ENCODE results near the gene PTPN14. TPM values are rescaled to one million over a fixed set of nuclear protein-coding genes. Genes with fewer than 3 reads are reported as not detected.

The PTPN14 gene
- total RNA-seq, 1 experiment from 2014 or later, result 88.4 TPM

- no peaks in the 10 kb centered on the region for H3K9me3 Mint-ChIP-seq
- H3K27ac Mint-ChIP-seq, result peak overlapping the region; percentile 48
- TF ChIP-seq ZNF121 (CRISPR knock-in tag; IDR thresholded peaks at IDR 0.05) (no peak), ZNF138 (CRISPR knock-in tag; conservative IDR thresholded peaks at IDR 0.05) (no peak), AFF4 (CRISPR knock-in tag; IDR thresholded peaks at IDR 0.05; ENCODE audit: borderline replicate concordance) (no peak), OVOL2 (CRISPR knock-in tag; IDR thresholded peaks at IDR 0.05; ENCODE audit: borderline replicate concordance) (no peak), ZNF423 (CRISPR knock-in tag; IDR thresholded peaks at IDR 0.05) (no peak), SMAD3 (CRISPR knock-in tag; IDR thresholded peaks at IDR 0.05; ENCODE audit: borderline replicate concordance) (no peak), NR2C2 (CRISPR knock-in tag; IDR thresholded peaks at IDR 0.05) (no peak), CDX4 (CRISPR knock-in tag; IDR thresholded peaks at IDR 0.05; ENCODE audit: borderline replicate concordance) (no peak), NFYB (CRISPR knock-in tag; conservative IDR thresholded peaks at IDR 0.05; ENCODE audit: low read depth) (no peak), RORB (CRISPR knock-in tag; IDR thresholded peaks at IDR 0.05) (no peak)
- TF ChIP-seq, protein P1, sequence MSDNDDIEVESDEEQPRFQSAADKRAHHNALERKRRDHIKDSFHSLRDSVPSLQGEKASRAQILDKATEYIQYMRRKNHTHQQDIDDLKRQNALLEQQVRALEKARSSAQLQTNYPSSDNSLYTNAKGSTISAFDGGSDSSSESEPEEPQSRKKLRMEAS (CRISPR knock-in tag; IDR thresholded peaks at IDR 0.05), result no peak
- TF ChIP-seq, protein P2, sequence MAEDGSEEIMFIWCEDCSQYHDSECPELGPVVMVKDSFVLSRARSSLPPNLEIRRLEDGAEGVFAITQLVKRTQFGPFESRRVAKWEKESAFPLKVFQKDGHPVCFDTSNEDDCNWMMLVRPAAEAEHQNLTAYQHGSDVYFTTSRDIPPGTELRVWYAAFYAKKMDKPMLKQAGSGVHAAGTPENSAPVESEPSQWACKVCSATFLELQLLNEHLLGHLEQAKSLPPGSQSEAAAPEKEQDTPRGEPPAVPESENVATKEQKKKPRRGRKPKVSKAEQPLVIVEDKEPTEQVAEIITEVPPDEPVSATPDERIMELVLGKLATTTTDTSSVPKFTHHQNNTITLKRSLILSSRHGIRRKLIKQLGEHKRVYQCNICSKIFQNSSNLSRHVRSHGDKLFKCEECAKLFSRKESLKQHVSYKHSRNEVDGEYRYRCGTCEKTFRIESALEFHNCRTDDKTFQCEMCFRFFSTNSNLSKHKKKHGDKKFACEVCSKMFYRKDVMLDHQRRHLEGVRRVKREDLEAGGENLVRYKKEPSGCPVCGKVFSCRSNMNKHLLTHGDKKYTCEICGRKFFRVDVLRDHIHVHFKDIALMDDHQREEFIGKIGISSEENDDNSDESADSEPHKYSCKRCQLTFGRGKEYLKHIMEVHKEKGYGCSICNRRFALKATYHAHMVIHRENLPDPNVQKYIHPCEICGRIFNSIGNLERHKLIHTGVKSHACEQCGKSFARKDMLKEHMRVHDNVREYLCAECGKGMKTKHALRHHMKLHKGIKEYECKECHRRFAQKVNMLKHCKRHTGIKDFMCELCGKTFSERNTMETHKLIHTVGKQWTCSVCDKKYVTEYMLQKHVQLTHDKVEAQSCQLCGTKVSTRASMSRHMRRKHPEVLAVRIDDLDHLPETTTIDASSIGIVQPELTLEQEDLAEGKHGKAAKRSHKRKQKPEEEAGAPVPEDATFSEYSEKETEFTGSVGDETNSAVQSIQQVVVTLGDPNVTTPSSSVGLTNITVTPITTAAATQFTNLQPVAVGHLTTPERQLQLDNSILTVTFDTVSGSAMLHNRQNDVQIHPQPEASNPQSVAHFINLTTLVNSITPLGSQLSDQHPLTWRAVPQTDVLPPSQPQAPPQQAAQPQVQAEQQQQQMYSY (CRISPR knock-in tag; IDR thresholded peaks at IDR 0.05), result no peak
- TF ChIP-seq, protein P3, sequence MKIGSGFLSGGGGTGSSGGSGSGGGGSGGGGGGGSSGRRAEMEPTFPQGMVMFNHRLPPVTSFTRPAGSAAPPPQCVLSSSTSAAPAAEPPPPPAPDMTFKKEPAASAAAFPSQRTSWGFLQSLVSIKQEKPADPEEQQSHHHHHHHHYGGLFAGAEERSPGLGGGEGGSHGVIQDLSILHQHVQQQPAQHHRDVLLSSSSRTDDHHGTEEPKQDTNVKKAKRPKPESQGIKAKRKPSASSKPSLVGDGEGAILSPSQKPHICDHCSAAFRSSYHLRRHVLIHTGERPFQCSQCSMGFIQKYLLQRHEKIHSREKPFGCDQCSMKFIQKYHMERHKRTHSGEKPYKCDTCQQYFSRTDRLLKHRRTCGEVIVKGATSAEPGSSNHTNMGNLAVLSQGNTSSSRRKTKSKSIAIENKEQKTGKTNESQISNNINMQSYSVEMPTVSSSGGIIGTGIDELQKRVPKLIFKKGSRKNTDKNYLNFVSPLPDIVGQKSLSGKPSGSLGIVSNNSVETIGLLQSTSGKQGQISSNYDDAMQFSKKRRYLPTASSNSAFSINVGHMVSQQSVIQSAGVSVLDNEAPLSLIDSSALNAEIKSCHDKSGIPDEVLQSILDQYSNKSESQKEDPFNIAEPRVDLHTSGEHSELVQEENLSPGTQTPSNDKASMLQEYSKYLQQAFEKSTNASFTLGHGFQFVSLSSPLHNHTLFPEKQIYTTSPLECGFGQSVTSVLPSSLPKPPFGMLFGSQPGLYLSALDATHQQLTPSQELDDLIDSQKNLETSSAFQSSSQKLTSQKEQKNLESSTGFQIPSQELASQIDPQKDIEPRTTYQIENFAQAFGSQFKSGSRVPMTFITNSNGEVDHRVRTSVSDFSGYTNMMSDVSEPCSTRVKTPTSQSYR (CRISPR knock-in tag; IDR thresholded peaks at IDR 0.05), result no peak
- TF ChIP-seq, protein P4, sequence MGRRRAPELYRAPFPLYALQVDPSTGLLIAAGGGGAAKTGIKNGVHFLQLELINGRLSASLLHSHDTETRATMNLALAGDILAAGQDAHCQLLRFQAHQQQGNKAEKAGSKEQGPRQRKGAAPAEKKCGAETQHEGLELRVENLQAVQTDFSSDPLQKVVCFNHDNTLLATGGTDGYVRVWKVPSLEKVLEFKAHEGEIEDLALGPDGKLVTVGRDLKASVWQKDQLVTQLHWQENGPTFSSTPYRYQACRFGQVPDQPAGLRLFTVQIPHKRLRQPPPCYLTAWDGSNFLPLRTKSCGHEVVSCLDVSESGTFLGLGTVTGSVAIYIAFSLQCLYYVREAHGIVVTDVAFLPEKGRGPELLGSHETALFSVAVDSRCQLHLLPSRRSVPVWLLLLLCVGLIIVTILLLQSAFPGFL (CRISPR knock-in tag; IDR thresholded peaks at IDR 0.05; ENCODE audit: borderline replicate concordance), result no peak
- TF ChIP-seq, protein P5, sequence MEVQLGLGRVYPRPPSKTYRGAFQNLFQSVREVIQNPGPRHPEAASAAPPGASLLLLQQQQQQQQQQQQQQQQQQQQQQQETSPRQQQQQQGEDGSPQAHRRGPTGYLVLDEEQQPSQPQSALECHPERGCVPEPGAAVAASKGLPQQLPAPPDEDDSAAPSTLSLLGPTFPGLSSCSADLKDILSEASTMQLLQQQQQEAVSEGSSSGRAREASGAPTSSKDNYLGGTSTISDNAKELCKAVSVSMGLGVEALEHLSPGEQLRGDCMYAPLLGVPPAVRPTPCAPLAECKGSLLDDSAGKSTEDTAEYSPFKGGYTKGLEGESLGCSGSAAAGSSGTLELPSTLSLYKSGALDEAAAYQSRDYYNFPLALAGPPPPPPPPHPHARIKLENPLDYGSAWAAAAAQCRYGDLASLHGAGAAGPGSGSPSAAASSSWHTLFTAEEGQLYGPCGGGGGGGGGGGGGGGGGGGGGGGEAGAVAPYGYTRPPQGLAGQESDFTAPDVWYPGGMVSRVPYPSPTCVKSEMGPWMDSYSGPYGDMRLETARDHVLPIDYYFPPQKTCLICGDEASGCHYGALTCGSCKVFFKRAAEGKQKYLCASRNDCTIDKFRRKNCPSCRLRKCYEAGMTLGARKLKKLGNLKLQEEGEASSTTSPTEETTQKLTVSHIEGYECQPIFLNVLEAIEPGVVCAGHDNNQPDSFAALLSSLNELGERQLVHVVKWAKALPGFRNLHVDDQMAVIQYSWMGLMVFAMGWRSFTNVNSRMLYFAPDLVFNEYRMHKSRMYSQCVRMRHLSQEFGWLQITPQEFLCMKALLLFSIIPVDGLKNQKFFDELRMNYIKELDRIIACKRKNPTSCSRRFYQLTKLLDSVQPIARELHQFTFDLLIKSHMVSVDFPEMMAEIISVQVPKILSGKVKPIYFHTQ (CRISPR knock-in tag; IDR thresholded peaks at IDR 0.05), result no peak
- TF ChIP-seq, protein P6, sequence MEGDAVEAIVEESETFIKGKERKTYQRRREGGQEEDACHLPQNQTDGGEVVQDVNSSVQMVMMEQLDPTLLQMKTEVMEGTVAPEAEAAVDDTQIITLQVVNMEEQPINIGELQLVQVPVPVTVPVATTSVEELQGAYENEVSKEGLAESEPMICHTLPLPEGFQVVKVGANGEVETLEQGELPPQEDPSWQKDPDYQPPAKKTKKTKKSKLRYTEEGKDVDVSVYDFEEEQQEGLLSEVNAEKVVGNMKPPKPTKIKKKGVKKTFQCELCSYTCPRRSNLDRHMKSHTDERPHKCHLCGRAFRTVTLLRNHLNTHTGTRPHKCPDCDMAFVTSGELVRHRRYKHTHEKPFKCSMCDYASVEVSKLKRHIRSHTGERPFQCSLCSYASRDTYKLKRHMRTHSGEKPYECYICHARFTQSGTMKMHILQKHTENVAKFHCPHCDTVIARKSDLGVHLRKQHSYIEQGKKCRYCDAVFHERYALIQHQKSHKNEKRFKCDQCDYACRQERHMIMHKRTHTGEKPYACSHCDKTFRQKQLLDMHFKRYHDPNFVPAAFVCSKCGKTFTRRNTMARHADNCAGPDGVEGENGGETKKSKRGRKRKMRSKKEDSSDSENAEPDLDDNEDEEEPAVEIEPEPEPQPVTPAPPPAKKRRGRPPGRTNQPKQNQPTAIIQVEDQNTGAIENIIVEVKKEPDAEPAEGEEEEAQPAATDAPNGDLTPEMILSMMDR (IDR thresholded peaks at IDR 0.05), result no peak
- no peak for DNase-seq (ENCODE audit: low spot score)
- ATAC-seq, result no peak
- ChIA-PET CTCF (interaction anchor here (0.6 to 1.0 kb wide), 2 partner anchors 21 to 192 kb away, joined by 3 read pairs; no protein-coding TSS in a partner anchor), POLR2A (interaction anchor here (1.1 kb wide), 1 partner anchor 10 kb away, joined by 3 read pairs; no protein-coding TSS in a partner anchor)
- H3K27me3 Mint-ChIP-seq (ENCODE audit: low read depth), result no peaks in the 10 kb centered on the region
- peaks cover 51% of the 10 kb centered on the region for H3K4me1 Mint-ChIP-seq
- no peaks in the 10 kb centered on the region for H3K36me3 Mint-ChIP-seq
- no peak overlapping the region for H3K4me3 Mint-ChIP-seq
These were observed 25.8 kb downstream of the PTPN14 start for GRCh38 chr1:214525535-214526019.
